Measurements from ENCODE around the gene SLC12A9.
"Not testable (repeated sequence)": the region's sequence is repeated elsewhere in the genome, so short reads cannot be mapped to it uniquely, and the experiment has no call there.

The SLC12A9 gene, protein sequence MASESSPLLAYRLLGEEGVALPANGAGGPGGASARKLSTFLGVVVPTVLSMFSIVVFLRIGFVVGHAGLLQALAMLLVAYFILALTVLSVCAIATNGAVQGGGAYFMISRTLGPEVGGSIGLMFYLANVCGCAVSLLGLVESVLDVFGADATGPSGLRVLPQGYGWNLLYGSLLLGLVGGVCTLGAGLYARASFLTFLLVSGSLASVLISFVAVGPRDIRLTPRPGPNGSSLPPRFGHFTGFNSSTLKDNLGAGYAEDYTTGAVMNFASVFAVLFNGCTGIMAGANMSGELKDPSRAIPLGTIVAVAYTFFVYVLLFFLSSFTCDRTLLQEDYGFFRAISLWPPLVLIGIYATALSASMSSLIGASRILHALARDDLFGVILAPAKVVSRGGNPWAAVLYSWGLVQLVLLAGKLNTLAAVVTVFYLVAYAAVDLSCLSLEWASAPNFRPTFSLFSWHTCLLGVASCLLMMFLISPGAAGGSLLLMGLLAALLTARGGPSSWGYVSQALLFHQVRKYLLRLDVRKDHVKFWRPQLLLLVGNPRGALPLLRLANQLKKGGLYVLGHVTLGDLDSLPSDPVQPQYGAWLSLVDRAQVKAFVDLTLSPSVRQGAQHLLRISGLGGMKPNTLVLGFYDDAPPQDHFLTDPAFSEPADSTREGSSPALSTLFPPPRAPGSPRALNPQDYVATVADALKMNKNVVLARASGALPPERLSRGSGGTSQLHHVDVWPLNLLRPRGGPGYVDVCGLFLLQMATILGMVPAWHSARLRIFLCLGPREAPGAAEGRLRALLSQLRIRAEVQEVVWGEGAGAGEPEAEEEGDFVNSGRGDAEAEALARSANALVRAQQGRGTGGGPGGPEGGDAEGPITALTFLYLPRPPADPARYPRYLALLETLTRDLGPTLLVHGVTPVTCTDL

GRCh38 chr7:100852048-100852872 is at the start of gene SLC12A9:
Gene SLC12A9 (plus strand): TSS chr7:100852713. CDS start chr7:100854198, 1,485 bp downstream.
- H3K9ac ChIP-seq (ENCODE audit: low read depth, low read length) = peak within 1 kb of the TSS; percentile 90
- H3K36me3 ChIP-seq (ENCODE audit: insufficient read depth, low read length) = no peaks in the 10 kb centered on the region
- no peaks in the 10 kb centered on the region for H3K9me3 ChIP-seq (ENCODE audit: control insufficient read depth, insufficient read depth, low read length)
- no peaks in the 10 kb centered on the region; the same call in 1 of the 2 replicates for H3K4me1 ChIP-seq (ENCODE audit: insufficient read depth, low read length)

- Histone ChIP-seq H3K9me3 (ENCODE audit: control insufficient read depth, insufficient read depth, low read length) (no peaks in the 10 kb centered on the region), H3K36me3 (ENCODE audit: insufficient read depth, low read length) (peaks cover 17% of the 10 kb centered on the region), H3K9ac (ENCODE audit: low read depth, low read length) (no peak overlapping the region; the same call in 1 of the 2 replicates), H3K4me1 (ENCODE audit: insufficient read depth, low read length) (peaks cover 32% of the 10 kb centered on the region)
Observed at GRCh38 chr7:100802951-100803350, 49.6 kb upstream of the SLC12A9 start.

- no peak overlapping the region for H3K9ac ChIP-seq (ENCODE audit: low read depth, low read length)
- H3K36me3 ChIP-seq (ENCODE audit: insufficient read depth, low read length) = peaks cover 17% of the 10 kb centered on the region
- peaks cover 30% of the 10 kb centered on the region for H3K4me1 ChIP-seq (ENCODE audit: insufficient read depth, low read length)
- H3K9me3 ChIP-seq (ENCODE audit: control insufficient read depth, insufficient read depth, low read length) = no peaks in the 10 kb centered on the region
Observed at GRCh38 chr7:100803398-100804161, 48.9 kb upstream of the SLC12A9 start.

- no peak overlapping the region for H3K9ac ChIP-seq (ENCODE audit: low read depth, low read length)
- peaks cover 21% of the 10 kb centered on the region for H3K36me3 ChIP-seq (ENCODE audit: insufficient read depth, low read length)
- H3K4me1 ChIP-seq (ENCODE audit: insufficient read depth, low read length) = peaks cover 23% of the 10 kb centered on the region
- H3K9me3 ChIP-seq (ENCODE audit: control insufficient read depth, insufficient read depth, low read length) = no peaks in the 10 kb centered on the region
Observed at GRCh38 chr7:100804681-100805431, 47.7 kb upstream of the SLC12A9 start.

- Histone ChIP-seq H3K4me1 (ENCODE audit: insufficient read depth, low read length) (peaks cover 23% of the 10 kb centered on the region), H3K9me3 (ENCODE audit: control insufficient read depth, insufficient read depth, low read length) (no peaks in the 10 kb centered on the region), H3K36me3 (ENCODE audit: insufficient read depth, low read length) (peaks cover 29% of the 10 kb centered on the region), H3K9ac (ENCODE audit: low read depth, low read length) (no peak overlapping the region)
Observed at GRCh38 chr7:100806276-100806675, 46.2 kb upstream of the SLC12A9 start.

DNA sequence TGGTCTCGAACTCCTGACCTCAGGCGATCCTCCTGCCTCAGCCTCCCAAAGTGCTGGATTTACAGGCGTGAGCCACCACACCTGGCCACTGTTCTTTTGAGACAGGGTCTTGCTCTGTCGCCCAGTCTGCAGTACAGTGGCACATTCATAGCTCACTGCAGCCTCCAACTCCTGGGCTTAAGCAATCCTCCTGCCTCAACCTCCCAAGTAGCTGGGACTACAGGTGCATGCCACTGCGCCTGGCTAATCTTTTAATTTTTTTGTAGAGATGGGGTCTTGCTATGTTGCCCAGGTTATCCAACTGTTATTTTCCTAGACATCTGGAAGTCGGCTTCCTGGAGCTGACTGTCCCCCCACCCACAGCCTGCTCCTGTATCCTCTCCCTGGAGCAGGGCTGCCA is 45.6 kb upstream of the SLC12A9 start:
- not testable (repeated sequence) for H3K9me3 ChIP-seq (ENCODE audit: control insufficient read depth, insufficient read depth, low read length); H3K9ac ChIP-seq (ENCODE audit: low read depth, low read length)

DNA sequence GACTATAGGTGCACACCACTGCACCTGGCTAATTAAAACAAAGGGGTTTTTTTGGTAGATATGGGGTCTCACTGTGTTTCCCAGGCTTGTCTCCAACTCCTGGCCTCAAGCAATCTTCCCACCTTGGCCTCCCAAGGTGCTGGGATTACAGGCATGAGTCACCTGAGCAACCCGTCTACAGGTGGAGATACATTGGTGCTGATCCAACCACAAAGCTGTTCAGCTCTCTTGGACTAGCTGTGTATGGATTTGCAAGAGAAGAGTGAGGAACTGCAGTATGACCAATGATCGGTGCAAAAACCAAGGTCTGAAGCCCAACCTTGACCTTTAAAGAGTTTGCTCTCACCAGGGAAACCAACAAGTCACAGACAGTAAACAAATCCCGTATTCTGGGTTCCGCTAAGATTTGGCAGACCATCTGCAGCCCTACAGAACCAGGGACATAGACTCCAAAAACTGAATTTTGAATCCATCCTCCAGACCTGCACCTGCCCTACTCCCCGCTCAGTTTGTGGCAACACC is 44.1 kb upstream of the SLC12A9 start:
- peaks cover 32% of the 10 kb centered on the region for H3K36me3 ChIP-seq (ENCODE audit: insufficient read depth, low read length)
- no peak overlapping the region for H3K9ac ChIP-seq (ENCODE audit: low read depth, low read length)
- peaks cover 4% of the 10 kb centered on the region; the same call in 1 of the 2 replicates for H3K4me1 ChIP-seq (ENCODE audit: insufficient read depth, low read length)
- no peaks in the 10 kb centered on the region for H3K9me3 ChIP-seq (ENCODE audit: control insufficient read depth, insufficient read depth, low read length)

More for the DNA sequence above, 45.6 kb upstream of the SLC12A9 start:
- H3K36me3 ChIP-seq (ENCODE audit: insufficient read depth, low read length) = peaks cover 29% of the 10 kb centered on the region
- peaks cover 19% of the 10 kb centered on the region for H3K4me1 ChIP-seq (ENCODE audit: insufficient read depth, low read length)

- Histone ChIP-seq H3K4me1 (ENCODE audit: insufficient read depth, low read length) (no peaks in the 10 kb centered on the region), H3K36me3 (ENCODE audit: insufficient read depth, low read length) (peaks cover 36% of the 10 kb centered on the region), H3K9ac (ENCODE audit: low read depth, low read length) (no peak overlapping the region), H3K9me3 (ENCODE audit: control insufficient read depth, insufficient read depth, low read length) (no peaks in the 10 kb centered on the region)
Observed at GRCh38 chr7:100811480-100811879, 41.0 kb upstream of the SLC12A9 start.

DNA sequence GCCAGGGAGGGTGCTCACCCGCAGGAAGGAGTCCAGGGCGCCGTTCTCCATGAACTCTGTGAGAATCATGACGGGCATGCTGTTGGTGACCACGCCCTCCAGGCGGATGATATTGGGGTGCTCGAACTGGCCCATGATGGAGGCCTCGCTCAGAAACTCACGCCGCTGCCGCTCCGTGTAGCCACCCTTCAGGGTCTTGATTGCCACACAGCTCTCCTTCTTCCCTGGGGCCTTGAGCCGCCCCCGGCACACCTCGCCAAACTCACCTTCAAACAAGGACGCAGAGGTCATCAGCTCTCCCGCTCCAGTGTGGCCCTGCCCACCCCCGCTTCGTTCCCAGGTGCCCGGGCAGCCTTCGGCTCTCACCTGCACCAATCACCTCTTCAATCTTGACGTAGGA is 39.8 kb upstream of the SLC12A9 start:
- Histone ChIP-seq H3K9ac (ENCODE audit: low read depth, low read length) (no peak overlapping the region), H3K9me3 (ENCODE audit: control insufficient read depth, insufficient read depth, low read length) (no peaks in the 10 kb centered on the region), H3K4me1 (ENCODE audit: insufficient read depth, low read length) (no peaks in the 10 kb centered on the region), H3K36me3 (ENCODE audit: insufficient read depth, low read length) (peaks cover 43% of the 10 kb centered on the region)

- H3K9ac ChIP-seq (ENCODE audit: low read depth, low read length) = not testable (repeated sequence)
Observed at GRCh38 chr7:100816515-100816914, 36.0 kb upstream of the SLC12A9 start.

DNA sequence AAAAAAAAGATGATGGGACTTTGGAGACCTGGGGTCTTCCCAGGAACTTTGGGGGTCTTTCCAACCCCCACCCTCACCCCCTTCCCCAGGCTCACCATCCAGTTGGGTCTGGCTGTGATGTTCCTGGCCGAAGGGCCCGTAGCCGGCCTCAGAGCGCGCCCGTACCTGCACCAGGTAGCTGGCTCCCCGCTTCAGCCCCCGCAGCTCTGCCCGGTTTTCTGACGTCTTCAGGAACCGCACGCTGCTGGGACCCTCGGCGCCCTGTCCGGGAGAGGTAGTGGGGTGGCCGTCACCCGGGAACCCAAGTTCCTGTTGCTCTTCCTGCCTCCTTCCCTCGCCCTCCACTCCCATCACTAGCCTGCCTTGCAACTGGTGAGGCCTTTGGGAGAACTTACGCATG is 35.4 kb upstream of the SLC12A9 start:
- Histone ChIP-seq H3K36me3 (ENCODE audit: insufficient read depth, low read length) (peaks cover 44% of the 10 kb centered on the region), H3K9ac (ENCODE audit: low read depth, low read length) (no peak overlapping the region), H3K9me3 (ENCODE audit: control insufficient read depth, insufficient read depth, low read length) (no peaks in the 10 kb centered on the region), H3K4me1 (ENCODE audit: insufficient read depth, low read length) (no peaks in the 10 kb centered on the region)

More at GRCh38 chr7:100816515-100816914, 36.0 kb upstream of the SLC12A9 start:
- not testable (repeated sequence) for H3K4me1 ChIP-seq (ENCODE audit: insufficient read depth, low read length); H3K9me3 ChIP-seq (ENCODE audit: control insufficient read depth, insufficient read depth, low read length)
- H3K36me3 ChIP-seq (ENCODE audit: insufficient read depth, low read length) = peaks cover 40% of the 10 kb centered on the region

DNA sequence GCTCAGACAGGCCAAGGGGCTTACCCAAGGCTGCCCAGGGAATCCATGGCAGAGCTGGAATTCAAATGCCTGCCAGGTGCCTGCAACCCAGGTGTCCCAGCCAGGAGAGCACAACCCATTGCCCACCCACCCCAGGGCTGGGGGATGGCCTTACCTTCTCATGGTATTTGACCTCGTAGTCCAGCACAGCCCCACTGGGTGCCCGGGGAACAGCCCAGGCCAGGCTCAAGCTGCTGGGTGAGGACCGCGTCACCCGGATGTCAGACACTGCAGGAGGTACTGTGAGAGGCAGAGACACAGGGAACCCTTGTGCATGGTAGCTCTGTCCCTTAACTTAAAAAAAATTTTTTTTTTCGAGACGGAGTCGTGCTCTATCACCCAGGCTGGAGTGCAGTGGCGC is 34.1 kb upstream of the SLC12A9 start:
- H3K9me3 ChIP-seq (ENCODE audit: control insufficient read depth, insufficient read depth, low read length) = no peaks in the 10 kb centered on the region
- H3K36me3 ChIP-seq (ENCODE audit: insufficient read depth, low read length) = peaks cover 44% of the 10 kb centered on the region
- no peak overlapping the region for H3K9ac ChIP-seq (ENCODE audit: low read depth, low read length)
- no peaks in the 10 kb centered on the region for H3K4me1 ChIP-seq (ENCODE audit: insufficient read depth, low read length)

GRCh38 chr7:100818825-100819224 is 33.7 kb upstream of the SLC12A9 start:
- peaks cover 42% of the 10 kb centered on the region for H3K36me3 ChIP-seq (ENCODE audit: insufficient read depth, low read length)
- H3K9me3 ChIP-seq (ENCODE audit: control insufficient read depth, insufficient read depth, low read length) = no peaks in the 10 kb centered on the region
- H3K9ac ChIP-seq (ENCODE audit: low read depth, low read length) = no peak overlapping the region
- no peaks in the 10 kb centered on the region for H3K4me1 ChIP-seq (ENCODE audit: insufficient read depth, low read length)
